ENCODE data around the gene KDM4E.

GRCh38 chr11:95076981-95077380 lies 51.9 kb downstream of the KDM4E start:
- TF ChIP-seq FOXK2 (IDR thresholded peaks at IDR 0.05) (no peak), PKNOX1 (IDR thresholded peaks at IDR 0.05) (no peak), NFRKB (IDR thresholded peaks at IDR 0.05) (no peak), HDGF (IDR thresholded peaks at IDR 0.05; ENCODE audit: borderline replicate concordance) (no peak), ARNT (IDR thresholded peaks at IDR 0.05) (no peak), SP1 (IDR thresholded peaks at IDR 0.05) (no peak), BHLHE40 (IDR thresholded peaks at IDR 0.05; ENCODE audit: borderline replicate concordance) (no peak), ZNF384 (IDR thresholded peaks at IDR 0.05) (no peak), SUZ12 (IDR thresholded peaks at IDR 0.05) (no peak), CTBP1 (IDR thresholded peaks at IDR 0.05; ENCODE audit: borderline replicate concordance) (no peak), FOXM1 (IDR thresholded peaks at IDR 0.05; ENCODE audit: borderline replicate concordance) (no peak), TARDBP (IDR thresholded peaks at IDR 0.05) (no peak), LEF1 (IDR thresholded peaks at IDR 0.05; ENCODE audit: borderline replicate concordance) (no peak)
